ENCODE measurements around the gene ALDH3B2. TPM values are rescaled to one million over a fixed set of nuclear protein-coding genes. Genes with fewer than 3 reads are reported as not detected.
"Not testable (repeated sequence)": the region's sequence is repeated elsewhere in the genome, so short reads cannot be mapped to it uniquely, and the experiment has no call there.

The ALDH3B2 gene
- total and polyA plus RNA-seq, 2 of the 8 experiments (the other 6 are each of a cell fraction or from before 2014, with no cell fraction given): not detected

DNA sequence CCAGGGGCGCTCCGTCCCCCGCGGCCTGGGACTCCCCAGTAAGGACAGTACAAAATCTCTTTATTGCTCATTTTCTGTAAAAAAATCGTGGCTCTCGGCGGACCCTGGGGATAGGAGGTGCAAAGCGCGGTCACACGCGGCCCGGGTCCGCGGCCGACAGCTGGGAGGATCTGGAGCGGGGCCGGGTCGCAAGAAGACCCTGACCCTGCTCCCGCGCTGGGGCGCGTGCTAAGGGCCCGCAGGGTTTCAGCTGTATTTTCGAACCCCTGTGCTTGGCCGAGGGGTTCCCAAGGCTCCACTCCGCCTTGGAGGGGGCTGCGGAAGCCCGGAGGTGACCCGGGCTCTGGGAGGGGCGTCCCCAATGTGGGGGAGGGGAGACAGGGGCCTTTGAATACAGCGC is 36.8 kb upstream of the ALDH3B2 start:
- H4K5ac ChIP-seq (ENCODE audit: insufficient read length, low read depth, low read length); H4K20me1 ChIP-seq (replicated peaks in 1 of 2; ENCODE audit: control insufficient read depth in 1 of 2, insufficient read depth in 2 of 2, low read length in 2 of 2); H3K9ac ChIP-seq (replicated peaks in 1 of 4; ENCODE audit: extremely low read depth in 1 of 4, low read depth in 3 of 4, low read length in 3 of 4); H3K27ac ChIP-seq (ENCODE audit: low read depth, low read length); FAIRE-seq; H3K4me1 ChIP-seq (replicated peaks in 1 of 4; ENCODE audit: control insufficient read depth in 3 of 4, insufficient read depth in 4 of 4, low read length in 3 of 4); H3K18ac ChIP-seq (ENCODE audit: extremely low read depth, low read length); H3K23me2 ChIP-seq (ENCODE audit: low read depth, low read length); H2BK120ac ChIP-seq (replicated peaks; ENCODE audit: low read depth, low read length); H2AFZ ChIP-seq (ENCODE audit: low read length); H4K91ac ChIP-seq (replicated peaks; ENCODE audit: insufficient read length, low read length); H2AK5ac ChIP-seq (ENCODE audit: low read depth, low read length); H3K36me3 ChIP-seq (ENCODE audit: control insufficient read depth in 2 of 4, insufficient read depth in 4 of 4, low read length in 3 of 4); H2BK12ac ChIP-seq (ENCODE audit: low read depth, low read length); H3K23ac ChIP-seq (ENCODE audit: insufficient read length); CTCF ChIA-PET (ENCODE audit: partially characterized antibody); H4K8ac ChIP-seq (ENCODE audit: extremely low read depth, insufficient read depth, low read length); H3K79me1 ChIP-seq (ENCODE audit: low read depth, low read length); H3K56ac ChIP-seq (replicated peaks; ENCODE audit: insufficient read length, low read depth, low read length); H3K9me3 ChIP-seq (ENCODE audit: insufficient read depth in 2 of 2, low read depth in 1 of 2, low read length in 1 of 2); H2BK15ac ChIP-seq (ENCODE audit: low read length); H3K27me3 ChIP-seq (replicated peaks in 1 of 4; ENCODE audit: control insufficient read depth in 3 of 4, extremely low read depth in 1 of 4, insufficient read depth in 3 of 4, low read length in 3 of 4); H3K14ac ChIP-seq (ENCODE audit: insufficient read length); H3K4ac ChIP-seq (replicated peaks; ENCODE audit: insufficient read length, low read depth, low read length); H3K79me2 ChIP-seq (ENCODE audit: control insufficient read depth in 1 of 2, insufficient read depth in 2 of 2, low read length in 2 of 2); H2BK20ac ChIP-seq (ENCODE audit: low read length); H2BK5ac ChIP-seq (ENCODE audit: low read depth, low read length); POLR2A ChIA-PET (ENCODE audit: partially characterized antibody): not testable (repeated sequence)
- 3% methylated on average over 15 of the region's 31 CpGs; no CpG with 5 or more reads in 1 of the 2 experiments for WGBS, 2 experiments (ENCODE audit: extremely low coverage in 1 of 2, insufficient coverage in 1 of 2, insufficient read length in 1 of 2, insufficient replicate concordance in 2 of 2, low coverage in 1 of 2, low lambda C conversion rate in 2 of 2, missing lambda C conversion rate in 1 of 2)
- peak; percentile 33; the same call in 1 of the 2 replicates for TF ChIP-seq E2F6 (IDR thresholded peaks at IDR 0.05)
- H3K4me2 ChIP-seq (ENCODE audit: insufficient read depth in 1 of 2, low read depth in 2 of 2, low read length in 2 of 2): peak overlapping the region; percentile 47 to 64; a peak in 3 of 4 replicates
- H3K4me3 ChIP-seq (ENCODE audit: extremely low read depth in 1 of 4, insufficient read depth in 2 of 4, low read depth in 3 of 4, low read length in 4 of 4): peak overlapping the region; percentile 24 to 61 (median 29)
- DNase-seq (ENCODE audit: low read depth in 1 of 2, low spot score in 2 of 2): peak in 1 of 2 experiments; percentile 67

GRCh38 chr11:67709806-67710205 is 35.4 kb upstream of the ALDH3B2 start:
- H3K4me3 ChIP-seq (ENCODE audit: extremely low read depth in 1 of 4, insufficient read depth in 2 of 4, low read depth in 3 of 4, low read length in 4 of 4); H3K79me1 ChIP-seq (ENCODE audit: low read depth, low read length); H4K8ac ChIP-seq (ENCODE audit: extremely low read depth, insufficient read depth, low read length); H3K27me3 ChIP-seq (replicated peaks in 1 of 4; ENCODE audit: control insufficient read depth in 3 of 4, extremely low read depth in 1 of 4, insufficient read depth in 3 of 4, low read length in 3 of 4); H2BK12ac ChIP-seq (ENCODE audit: low read depth, low read length); POLR2A ChIA-PET (ENCODE audit: partially characterized antibody); H2BK20ac ChIP-seq (ENCODE audit: low read length); H3K9me3 ChIP-seq (ENCODE audit: insufficient read depth in 2 of 2, low read depth in 1 of 2, low read length in 1 of 2); H3K23me2 ChIP-seq (ENCODE audit: low read depth, low read length); H3K56ac ChIP-seq (replicated peaks; ENCODE audit: insufficient read length, low read depth, low read length); H2AK5ac ChIP-seq (ENCODE audit: low read depth, low read length); H2BK15ac ChIP-seq (ENCODE audit: low read length); H3K27ac ChIP-seq (ENCODE audit: low read depth, low read length); H3K36me3 ChIP-seq (ENCODE audit: control insufficient read depth in 2 of 4, insufficient read depth in 4 of 4, low read length in 3 of 4); H4K5ac ChIP-seq (ENCODE audit: insufficient read length, low read depth, low read length); H3K9ac ChIP-seq (replicated peaks in 1 of 4; ENCODE audit: extremely low read depth in 1 of 4, low read depth in 3 of 4, low read length in 3 of 4); H4K20me1 ChIP-seq (replicated peaks in 1 of 2; ENCODE audit: control insufficient read depth in 1 of 2, insufficient read depth in 2 of 2, low read length in 2 of 2); H2BK5ac ChIP-seq (ENCODE audit: low read depth, low read length); CTCF ChIA-PET (ENCODE audit: partially characterized antibody); H3K79me2 ChIP-seq (ENCODE audit: control insufficient read depth in 1 of 2, insufficient read depth in 2 of 2, low read length in 2 of 2); H3K4me2 ChIP-seq (ENCODE audit: insufficient read depth in 1 of 2, low read depth in 2 of 2, low read length in 2 of 2); H3K14ac ChIP-seq (ENCODE audit: insufficient read length); H3K4ac ChIP-seq (replicated peaks; ENCODE audit: insufficient read length, low read depth, low read length); H2AFZ ChIP-seq (ENCODE audit: low read length); H2BK120ac ChIP-seq (replicated peaks; ENCODE audit: low read depth, low read length); H3K18ac ChIP-seq (ENCODE audit: extremely low read depth, low read length); H3K4me1 ChIP-seq (replicated peaks in 1 of 4; ENCODE audit: control insufficient read depth in 3 of 4, insufficient read depth in 4 of 4, low read length in 3 of 4); FAIRE-seq; H4K91ac ChIP-seq (replicated peaks; ENCODE audit: insufficient read length, low read length); H3K23ac ChIP-seq (ENCODE audit: insufficient read length): not testable (repeated sequence)
- peak in 1 of 2 experiments; percentile 19 for DNase-seq (ENCODE audit: low read depth in 1 of 2, low spot score in 2 of 2)
- 92% methylated on average over 8 of the region's 11 CpGs; no CpG with 5 or more reads in 1 of the 2 experiments for WGBS, 2 experiments (ENCODE audit: extremely low coverage in 1 of 2, insufficient coverage in 1 of 2, insufficient read length in 1 of 2, insufficient replicate concordance in 2 of 2, low coverage in 1 of 2, low lambda C conversion rate in 2 of 2, missing lambda C conversion rate in 1 of 2)

All from H1 (cell line).